Left colon (tissue), 2 donors: ENCODE data around the gene MAGI1. TPM values are rescaled to one million over a fixed set of nuclear protein-coding genes. Genes with fewer than 3 reads are reported as not detected.

Experiments
- total RNA-seq, 2 donors: library from RNA; stranded (reverse); fragmentation: NEBNext Ultra II Directional; extraction: Animal tissue kit (Norgen Biotek cat#: 25700); gene quantifications; one replicate each; pipeline ENCODE4 v1.2.1, GENCODE V29; 2021
- donor health status: DM: no; HTN: no; CAD: no.
- donor health status: DM: yes; HTN: yes; CAD: no.

The MAGI1 gene
- total RNA-seq, 2 donors from 2014 or later, result 45.9 to 49.2 TPM

Other genes starting within 250 kb of the MAGI1 start
- gene SLC25A26, start 182.1 kb upstream of the MAGI1 start, total RNA-seq, result 10 to 100 TPM; 17.2 to 18.9 TPM